HG02642 (cell line): ENCODE measurements around the gene ZRANB1.

Experiments used
- ATAC-seq: cut with Tn5 transposase; IDR thresholded peaks from one replicate; pipeline ENCODE4 v1.9.1; 2021; ENCODE audit warnings: mild to moderate bottlenecking; ENCODE audit not compliant: unreplicated experiment, poor library complexity

ZRANB1 gene

DNA sequence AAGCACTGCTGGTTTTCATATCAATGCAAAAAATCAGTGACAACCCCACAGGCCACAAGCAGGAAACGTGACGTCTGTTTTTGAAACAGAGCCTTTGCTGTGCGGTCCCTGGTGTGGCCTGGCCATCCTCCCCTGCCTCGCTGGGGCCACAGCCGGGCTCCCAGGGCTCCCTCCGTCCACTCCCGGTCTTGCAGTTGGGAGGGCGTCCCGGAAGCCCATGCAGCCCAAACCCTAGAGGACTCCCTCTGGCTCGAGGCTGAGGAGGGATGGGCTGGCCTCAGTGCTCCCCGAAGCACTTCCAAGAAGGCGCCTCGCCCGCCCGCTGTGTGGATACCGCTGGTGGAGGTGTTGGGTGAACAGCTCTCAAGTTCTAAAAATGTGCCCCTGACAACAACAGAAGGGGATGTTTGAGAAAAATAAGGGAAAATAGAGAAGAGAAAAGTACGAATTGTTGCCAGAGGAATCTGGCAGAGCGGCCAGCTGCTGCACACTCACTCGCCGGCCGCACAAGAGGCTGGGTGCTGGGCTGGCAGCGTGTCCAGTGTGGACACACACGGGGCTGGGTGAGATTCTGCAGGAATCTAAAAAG lies 73.5 kb downstream of the ZRANB1 start:
- no peak for ATAC-seq

DNA sequence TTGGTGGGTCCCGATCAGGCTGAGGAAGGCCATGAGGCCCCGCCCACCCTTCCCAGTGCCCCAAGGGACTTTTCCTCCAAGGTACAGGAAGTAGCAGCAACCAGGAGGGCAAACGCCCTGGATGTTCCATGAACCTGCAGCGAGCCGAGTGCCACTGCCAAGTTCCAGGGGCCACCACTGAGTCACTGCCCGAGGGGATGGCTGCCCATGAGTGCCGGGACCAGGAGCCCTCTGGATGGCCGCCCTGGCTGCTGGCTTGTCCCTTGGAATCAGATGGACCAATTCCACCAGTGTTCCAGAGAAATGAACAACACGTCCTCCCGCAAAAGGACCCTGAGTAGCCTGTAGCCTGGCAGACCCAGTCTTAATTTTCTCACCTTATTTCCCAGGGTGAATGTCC lies 74.2 kb downstream of the ZRANB1 start:
- no peak for ATAC-seq

DNA sequence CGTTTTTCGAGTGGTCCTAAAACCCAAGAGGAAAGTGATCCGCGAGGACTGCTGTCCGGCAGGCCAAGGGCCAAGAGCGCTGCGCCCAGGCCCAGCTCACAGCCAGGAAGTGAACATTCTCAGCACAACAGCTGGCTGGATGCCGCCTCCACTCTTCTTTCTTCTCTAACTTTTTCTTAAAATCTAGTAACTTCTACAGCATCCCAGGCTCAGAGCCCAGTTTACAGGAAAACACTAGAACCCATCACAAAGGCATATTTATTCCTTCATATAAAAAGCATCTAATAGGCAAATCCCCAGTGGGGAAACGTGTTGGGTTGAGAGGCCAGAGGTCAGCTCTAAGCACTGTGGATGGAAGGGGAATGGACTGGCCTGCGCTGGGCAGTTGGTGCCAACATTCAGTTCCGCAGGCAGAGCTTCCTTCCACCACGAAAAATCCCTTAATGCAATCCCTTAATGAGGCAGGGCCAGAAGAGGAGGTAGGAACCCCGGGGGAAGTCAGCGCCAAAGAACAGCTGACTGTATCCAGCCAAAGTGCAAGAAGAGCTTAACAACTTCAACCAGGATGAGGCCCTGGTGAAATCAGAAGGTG lies 74.8 kb downstream of the ZRANB1 start:
- ATAC-seq = no peak

DNA sequence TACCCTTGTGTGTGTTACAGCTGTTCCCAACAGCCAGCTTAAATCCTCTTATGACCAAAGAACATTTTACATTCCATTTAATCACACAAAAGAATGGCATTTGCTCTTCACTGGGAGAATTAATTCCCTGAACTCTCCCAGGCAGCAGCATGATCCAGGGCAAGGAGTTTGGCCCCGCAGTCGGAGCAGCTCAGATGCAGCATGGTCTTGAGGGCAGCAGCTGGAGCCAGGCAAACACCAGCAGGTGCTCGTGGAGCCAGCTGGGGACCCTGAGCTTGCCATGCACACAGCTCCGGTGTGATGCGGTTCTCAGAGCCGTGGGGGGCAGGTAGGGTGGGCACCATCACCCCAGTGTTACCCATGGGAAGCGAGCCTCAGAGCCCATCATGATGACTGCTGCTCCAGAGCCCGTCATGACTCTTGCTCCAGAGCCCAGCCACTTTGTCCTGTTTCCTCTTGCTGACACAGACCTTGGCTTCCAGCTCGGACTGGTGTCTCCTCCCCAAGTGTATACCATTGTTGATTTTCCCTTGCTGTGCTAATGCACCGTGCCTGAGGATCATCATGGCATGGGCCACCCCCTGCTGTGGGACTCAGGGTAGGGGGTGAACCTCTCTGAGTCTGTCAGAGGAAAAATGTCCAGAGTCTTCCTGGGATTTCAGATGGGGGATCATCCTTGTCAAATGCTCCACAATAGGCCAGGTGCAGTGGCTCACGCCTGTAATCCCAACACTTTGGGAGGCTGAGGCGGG lies 75.8 kb downstream of the ZRANB1 start:
- ATAC-seq = no peak

DNA sequence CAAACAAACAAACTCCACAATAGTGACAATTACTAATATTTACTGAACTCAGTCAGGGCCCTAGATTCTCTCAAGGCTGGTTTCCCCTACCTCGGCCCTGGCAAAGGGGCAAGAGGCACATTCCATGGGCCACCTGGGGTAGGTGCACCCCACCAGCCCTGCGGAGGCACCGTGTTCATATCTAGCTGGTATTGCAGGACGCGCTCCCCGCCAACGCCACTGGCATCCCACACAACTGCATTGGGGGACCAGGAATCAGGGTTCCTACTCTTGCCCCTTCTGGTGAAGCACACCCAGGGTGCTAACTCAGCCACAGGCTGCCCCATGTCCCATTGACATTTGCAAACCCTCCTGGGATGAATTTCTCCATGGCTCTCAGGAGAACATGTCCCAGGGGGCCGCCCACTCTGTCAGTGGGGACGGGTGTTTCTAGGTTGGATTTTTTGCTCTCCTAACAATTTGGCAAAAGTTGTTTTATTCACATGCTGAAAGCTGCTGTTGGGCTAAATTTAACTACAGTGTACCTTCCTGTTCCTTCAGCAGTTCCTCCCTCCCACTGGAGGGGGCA lies 76.7 kb downstream of the ZRANB1 start:
- ATAC-seq = no peak

DNA sequence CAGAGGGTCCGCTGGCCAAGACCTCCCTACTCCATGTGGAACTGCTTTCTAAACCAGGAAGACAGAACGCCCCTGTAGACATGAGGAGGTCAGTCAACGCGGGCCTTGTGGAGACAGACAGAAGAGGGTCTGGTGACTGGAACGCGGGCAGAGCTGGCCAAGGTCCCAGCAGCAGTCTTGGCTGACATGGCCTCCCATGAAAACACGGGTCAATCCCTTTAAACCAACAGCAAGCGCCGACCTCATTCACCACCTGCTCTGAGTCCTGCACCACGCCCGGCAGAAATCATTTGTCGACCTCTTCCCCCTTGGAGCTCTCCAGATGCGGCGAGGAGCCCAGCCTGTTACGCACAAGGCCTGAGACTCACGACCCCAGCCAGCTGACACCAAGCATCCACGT lies 78.5 kb downstream of the ZRANB1 start:
- ATAC-seq = no peak

DNA sequence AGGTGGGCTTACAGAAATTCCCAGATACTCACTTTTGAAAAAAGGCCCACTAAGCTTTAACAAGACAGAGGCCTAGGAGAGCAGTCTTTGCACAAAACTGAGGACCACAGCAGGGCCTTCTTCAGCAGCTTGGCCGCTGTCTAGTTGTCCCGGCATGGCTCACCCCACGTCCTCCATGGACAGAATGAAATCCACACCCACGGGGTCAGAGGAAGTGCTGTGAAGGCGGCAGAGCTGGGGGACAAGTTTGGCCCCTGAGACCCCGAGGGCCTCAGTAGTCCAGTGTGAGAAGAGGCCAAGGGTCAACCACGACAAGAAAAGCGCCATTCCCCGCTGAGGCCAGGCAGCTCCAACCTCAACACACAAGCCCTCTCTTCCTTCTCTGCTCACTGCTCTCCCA lies 78.9 kb downstream of the ZRANB1 start:
- ATAC-seq = no peak

DNA sequence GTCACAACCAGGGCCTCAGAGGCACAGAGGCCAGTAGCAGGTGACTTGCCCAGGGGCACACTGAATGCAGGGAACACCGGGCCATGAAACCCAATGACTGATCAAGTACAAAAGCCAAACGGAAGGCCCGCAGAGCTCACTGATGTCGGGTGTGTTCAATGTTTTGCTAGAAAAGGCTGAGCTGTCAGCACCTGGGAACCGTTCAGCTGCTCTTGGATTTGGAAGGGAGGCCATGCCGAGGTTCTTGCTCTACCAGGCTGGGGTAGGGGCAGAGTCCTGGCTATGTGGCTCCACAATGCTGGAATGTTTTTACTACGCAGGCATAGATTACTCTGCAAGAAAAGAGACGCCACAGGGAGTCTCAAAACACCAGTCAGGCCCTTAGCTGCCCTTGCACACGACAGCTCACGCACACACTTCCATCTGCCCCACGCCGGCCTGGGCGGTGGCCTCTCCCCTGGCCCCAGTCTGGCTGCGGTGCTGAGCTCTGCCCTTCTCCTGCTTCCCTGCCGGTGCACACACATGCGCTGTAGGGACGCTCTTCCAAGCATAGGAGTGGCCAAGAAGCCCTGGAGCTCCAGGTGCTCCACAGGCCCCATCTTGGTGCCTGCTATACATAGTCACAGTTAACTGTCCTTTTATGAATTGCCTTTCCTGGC lies 79.9 kb downstream of the ZRANB1 start:
- no peak for ATAC-seq

DNA sequence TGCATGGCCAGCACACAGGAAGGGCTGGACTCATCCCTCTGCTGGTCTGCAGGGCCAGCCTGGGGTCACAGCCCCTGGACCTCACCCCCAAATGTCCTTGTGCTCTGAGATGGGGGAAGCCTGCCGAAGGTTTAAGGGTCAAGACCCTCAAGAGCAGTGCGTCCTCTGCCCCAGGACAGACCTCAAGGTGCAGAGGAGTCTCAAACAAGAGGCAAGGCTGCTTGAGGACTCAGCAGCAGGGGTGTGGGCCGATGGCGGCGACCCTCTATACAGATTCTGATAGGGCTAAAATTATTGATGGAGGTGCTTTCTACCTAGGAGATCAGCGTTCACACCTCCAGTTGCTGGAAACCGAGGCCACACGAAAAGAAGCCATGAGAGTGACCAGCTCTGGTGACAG lies 80.7 kb downstream of the ZRANB1 start:
- ATAC-seq = no peak

DNA sequence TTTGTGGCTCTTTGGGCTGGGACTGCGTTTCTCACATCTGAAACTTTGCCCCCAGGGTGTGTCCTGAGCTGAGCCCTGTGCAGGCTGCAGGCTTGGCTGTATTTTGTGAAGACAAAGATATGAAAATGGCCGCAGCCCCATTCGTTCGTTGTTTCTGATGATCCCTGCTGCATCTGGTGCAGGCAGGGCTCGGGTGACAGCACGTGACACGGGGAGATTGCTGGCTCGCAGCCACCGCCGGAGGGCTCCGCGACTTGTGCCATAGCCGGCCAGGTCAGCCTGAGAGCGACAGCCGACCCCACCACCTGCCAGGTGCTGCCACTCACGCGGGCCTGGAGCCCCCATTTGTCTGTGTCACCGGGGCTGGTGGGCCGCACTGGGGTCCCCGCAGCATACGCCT lies 81.3 kb downstream of the ZRANB1 start:
- no peak for ATAC-seq

DNA sequence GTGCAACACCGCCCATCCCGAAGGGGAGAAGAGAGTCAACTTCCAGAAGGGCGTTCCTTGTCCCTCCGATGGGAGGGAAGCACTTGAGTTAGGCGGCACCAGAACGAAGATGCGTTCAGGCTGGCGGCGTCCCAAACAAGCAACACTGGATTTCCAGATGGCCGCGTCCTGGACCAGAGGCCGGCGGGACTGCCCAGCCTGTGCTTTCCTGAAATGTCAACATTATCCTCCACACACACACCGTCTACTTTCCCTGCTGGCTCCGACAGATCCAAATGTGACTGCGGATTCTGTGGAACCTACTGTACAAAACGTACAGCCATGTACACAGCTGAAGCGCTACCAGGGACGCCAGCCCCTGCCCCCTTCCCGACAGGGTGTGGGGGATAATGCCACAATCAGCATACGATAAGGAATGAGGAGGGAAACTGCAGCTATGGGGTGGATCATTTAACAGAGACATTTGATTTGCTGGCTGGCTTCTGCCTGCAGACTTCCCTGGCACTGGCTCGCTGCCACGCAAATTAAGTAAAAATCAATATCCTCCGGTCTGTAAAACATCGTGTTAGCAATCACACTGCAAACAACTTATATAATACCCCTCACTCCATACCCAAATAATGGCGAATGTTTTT lies 82.1 kb downstream of the ZRANB1 start:
- ATAC-seq = no peak

DNA sequence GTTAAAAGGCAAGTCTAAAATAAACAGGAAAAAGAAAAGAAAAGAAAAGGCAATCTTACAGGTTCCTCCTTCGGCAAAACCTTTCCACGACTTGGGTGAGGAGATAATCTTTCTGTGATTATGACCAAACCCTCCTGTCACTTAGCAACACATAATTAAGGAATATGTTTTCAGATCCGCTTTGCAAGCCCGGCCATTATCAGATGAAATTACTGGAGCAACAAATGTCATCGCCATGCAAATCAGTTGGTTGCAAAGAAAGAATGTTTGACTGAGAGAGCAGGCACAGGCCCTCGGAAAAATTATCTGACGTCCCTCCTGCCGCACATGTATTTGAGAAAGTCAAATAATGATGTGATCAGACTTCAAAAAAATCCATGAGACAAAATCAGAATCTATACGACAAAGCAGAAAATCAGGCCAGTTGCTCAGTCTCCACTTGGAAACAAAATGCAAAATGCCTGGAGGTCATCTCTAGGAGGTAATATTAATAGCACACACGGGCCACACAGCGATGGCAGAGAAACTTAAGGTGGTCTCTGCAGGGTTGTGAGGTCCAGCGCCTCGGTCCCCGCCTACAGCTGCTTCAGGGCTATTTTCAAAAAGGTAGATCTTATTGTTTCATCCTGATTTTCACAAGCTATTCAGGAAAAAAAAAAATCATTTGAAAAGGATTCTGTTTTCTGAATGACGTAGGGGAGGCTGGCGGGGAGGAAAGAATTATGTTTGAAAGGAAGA lies 82.7 kb downstream of the ZRANB1 start:
- no peak for ATAC-seq

DNA sequence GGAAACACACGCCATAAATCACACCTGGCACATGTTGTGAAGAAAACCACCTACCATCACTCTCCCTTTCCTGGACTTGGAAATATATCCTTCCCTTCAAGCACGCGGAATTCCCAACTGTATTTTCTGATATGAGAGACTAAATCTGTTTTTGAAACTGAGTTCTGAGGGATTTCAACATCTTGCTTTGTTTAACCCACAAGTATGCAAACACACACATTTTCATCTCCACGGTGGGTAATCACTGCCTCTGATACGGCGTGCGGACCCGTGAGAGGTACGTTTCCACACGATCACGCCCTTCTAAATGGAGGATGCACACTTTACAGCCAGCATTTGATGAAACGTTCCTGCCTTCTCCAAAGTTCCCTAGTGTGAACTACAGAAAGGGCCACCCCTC lies 83.4 kb downstream of the ZRANB1 start:
- no peak for ATAC-seq

DNA sequence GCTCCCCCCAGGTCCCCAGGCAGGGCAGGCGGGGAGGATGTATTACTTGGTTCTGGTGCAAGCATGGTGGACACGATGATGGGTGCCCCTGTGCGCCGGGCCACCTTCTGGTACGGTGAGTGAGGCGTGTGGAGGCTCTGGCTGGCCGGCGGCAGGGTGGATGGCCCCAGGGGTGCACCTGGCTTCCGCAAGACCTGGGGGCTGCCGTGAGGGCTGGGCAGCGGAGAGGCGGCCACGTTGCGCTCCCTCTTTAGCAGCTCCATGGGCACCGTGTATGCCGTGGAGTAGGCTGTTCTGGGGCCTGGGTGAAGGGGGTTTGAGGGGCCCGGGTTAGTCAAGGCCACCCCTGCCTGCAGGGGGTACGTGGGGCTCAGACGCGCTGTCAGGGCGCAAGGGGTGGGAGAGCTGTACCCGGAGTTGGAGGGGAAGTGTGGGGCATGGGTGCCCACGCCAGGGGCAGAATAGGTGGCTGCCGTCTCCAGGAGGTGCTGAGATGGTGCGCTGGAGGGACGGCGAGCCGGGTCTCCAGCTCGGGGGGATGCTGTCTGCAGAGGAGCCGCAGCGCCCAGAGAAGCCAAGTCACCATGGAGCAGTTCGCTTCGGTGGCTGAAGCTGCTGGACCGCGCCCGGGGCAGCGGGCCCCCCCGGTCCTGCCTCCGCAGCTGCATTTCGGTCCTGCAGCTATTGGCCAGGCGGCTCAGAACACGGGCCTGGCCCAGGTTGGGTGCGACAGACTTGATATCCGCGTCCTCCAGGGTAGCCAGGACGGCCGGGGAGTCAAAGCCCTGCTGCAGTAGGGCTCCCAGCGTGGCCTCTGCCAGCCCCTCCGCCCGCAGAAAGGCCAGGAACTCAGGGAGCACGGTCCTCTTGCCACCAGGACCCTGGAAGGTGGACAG lies 84.4 kb downstream of the ZRANB1 start:
- no peak for ATAC-seq

DNA sequence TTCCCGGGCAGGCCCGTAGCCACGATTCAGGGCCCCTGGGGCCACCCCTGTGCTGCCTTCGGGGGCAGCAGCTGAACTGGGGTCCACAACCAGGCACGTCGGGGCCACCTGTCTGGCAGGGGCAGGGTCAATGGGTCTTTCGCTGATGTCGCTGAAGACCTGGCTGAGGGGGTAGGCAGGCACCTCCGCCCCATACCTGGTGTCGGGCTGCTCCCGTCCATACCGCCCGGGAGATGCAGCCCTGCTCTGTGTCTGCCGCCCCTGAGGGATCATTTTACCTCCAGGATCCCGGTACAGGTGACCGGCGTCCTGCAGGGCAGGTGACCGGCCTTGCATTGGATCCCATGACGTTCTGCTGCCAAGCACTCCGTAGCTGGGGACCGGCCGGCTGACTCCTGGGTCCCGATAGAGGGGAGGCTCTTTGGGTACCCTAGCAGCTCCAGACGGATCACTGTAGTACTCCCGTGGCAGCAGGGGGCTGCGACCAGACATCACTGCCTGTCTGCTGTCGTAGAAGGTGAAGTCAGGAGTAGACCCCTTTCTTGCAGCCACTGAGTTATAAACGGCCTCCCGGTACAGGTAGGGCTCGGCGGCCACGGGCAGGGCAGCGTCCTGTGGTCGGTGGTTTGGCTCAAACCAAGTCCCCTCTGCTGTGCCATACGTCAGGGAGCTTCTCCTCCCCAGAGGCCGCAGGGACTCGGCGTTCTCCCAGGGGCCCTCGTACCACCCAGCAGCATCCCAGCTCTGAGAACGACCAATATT lies 85.2 kb downstream of the ZRANB1 start:
- ATAC-seq = no peak

DNA sequence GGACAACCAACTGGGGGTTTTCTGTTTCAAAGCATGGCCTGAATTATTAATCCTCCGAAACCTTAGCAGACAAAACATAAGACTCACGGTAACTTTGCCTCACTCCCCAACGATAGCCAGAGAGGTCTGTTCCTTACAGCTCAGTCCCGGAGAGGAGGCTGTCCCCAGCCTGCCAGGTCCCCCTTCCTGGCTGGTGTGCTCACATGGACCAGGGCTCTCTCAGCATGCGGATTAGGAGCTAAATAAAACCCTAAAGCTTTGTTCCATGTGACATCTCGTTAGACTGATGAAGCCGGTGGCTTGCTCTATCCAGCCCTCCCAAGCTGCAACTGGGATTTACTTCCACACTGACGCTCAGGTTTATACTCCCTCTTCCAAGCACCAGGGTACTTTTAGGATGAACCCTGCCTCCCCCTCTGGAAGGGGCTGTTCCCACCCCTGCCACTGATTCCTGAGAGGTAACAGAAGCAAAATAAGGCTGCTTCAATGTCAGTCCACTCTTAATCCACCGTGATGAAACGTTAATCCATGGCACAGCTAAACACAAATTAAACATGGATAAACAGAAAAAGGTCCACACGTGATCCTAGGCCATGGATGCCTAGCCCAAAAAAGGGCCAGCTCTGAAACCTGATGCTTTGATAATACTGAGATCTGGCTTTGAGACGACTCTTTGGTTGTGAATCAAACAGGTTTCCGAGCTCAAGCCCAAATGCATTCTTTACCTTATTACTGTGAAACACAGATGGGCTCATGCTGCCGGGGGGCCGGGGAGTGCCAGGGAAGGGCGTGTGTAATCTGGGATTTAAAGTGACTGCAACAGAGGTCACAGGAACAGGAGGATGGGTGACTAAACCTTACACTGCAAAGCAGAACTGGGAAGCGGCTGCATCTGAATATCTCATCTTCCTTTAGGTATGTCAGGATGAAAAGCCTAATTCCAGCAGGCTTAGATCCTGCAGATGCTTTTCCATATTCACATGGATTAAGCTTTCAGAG lies 86.2 kb downstream of the ZRANB1 start:
- no peak for ATAC-seq

DNA sequence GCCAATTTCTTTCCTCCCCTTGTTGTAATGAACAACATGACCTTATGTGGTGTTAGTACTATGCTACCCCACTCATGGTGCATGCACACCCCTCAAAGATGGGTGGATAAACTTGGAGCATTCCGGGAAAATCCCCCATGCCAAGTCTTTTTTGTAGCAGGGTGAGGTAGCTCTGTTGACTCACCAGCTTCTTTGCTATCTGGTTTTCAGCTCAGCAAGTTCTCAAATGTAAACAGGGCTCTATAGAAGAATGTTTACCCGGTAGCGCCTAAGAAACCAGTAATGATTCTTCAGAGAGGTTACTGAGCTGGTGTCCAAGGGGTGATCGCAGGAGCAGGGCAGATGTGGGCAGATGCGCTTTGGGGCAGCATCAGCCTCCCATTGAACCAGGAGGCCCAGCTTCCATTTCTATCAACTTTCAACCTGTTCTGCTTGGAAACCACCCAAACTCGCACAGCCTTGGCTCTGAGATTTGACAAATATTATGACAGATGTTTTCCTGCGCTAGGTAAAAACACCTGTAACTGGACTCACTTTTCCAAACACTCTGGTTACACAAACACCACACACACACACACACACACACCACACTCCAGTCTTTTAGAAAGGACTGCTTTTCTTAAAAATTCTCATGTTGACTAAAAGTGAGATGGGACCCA lies 87.8 kb downstream of the ZRANB1 start:
- ATAC-seq = no peak
